HG03432 (cell line): ENCODE results near the gene PROSER1.
"Not testable (repeated sequence)": the region's sequence is repeated elsewhere in the genome, so short reads cannot be mapped to it uniquely, and the experiment has no call there.

ENCODE experiments used
- ATAC-seq: cut with Tn5 transposase; IDR thresholded peaks from one replicate; pipeline ENCODE4 v1.9.1; 2021; ENCODE audit warnings: mild to moderate bottlenecking, moderate library complexity; ENCODE audit not compliant: unreplicated experiment

The PROSER1 gene

GRCh38 chr13:39037880-39038568, at the start of gene PROSER1, which contains the start of gene NHLRC3:
Gene PROSER1 (minus strand): TSS chr13:39038089. CDS start chr13:39037242, 847 bp downstream.
Gene NHLRC3 (plus strand): TSS chr13:39038456. CDS start chr13:39038640, 184 bp downstream.
- peak; percentile 78 for ATAC-seq

GRCh38 chr13:39086251-39086945, 48.5 kb upstream of the PROSER1 start:
- not testable (repeated sequence) for ATAC-seq

DNA sequence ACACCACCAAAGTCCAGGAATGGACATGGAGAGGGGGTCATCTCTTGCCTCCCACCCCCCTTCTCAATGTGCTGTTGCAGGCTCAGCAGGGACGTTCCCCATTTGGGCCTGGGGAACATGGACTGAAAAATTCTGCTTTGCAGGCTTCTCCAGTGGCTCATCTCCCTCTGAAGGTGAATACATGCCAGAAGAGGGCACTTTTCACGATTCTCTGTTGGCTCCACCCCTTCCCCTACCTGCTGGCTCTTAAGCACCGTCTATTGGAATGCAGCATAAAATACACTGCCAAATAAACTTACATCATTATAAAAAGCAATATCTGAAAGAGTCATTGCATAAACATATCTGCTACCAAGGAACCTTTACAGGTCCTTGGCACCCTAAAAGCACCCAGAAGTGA, 36.1 kb upstream of the PROSER1 start:
- no peak for ATAC-seq

DNA sequence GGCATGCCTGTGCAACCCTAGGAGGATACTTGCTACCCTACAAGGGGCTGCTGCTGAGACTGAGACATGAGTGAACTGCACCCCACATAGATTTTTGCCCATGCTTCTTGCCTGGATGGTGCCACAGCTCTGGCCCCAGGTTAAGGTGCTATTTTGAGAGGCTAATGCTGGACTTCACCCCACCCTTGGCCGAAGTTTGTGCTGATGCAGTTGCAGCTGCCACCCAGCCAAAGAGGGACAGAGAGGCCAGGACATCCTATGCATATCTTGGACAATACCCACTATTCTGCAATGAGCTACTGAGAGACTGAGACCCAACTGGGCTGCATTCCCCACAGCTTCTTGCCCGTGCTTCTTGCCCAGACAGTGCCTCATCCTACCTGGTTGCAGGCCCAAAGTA, 35.0 kb upstream of the PROSER1 start:
- no peak for ATAC-seq

GRCh38 chr13:39062004-39062403, 24.1 kb upstream of the PROSER1 start:
- no peak for ATAC-seq

GRCh38 chr13:39058040-39058439, 20.2 kb upstream of the PROSER1 start:
- ATAC-seq, result no peak

- no peak for ATAC-seq
Observed at GRCh38 chr13:39056018-39056417, 18.1 kb upstream of the PROSER1 start.

DNA sequence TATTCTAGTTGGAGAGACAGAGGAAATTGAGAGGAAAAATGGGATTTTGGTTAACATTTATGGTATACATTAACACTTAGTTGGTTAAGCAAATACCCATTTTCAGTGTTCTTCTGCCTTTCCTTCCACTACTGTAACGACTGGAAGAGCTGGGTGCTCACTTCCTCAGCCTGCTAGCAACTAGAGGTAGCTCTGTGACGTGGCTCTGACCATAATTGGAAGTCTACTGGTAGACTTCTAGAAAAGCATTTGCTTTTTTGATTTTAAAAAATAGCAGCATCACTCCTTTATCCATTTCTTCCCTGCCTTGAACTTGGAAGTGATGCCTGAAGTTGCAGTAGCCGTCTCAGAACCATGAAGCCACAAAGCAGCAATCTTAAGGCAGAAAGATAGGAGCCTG, 16.2 kb upstream of the PROSER1 start:
- ATAC-seq, result no peak

GRCh38 chr13:39052944-39053343, 15.1 kb upstream of the PROSER1 start:
- ATAC-seq, result no peak

GRCh38 chr13:39051157-39051556, 13.3 kb upstream of the PROSER1 start:
- ATAC-seq, result no peak

DNA sequence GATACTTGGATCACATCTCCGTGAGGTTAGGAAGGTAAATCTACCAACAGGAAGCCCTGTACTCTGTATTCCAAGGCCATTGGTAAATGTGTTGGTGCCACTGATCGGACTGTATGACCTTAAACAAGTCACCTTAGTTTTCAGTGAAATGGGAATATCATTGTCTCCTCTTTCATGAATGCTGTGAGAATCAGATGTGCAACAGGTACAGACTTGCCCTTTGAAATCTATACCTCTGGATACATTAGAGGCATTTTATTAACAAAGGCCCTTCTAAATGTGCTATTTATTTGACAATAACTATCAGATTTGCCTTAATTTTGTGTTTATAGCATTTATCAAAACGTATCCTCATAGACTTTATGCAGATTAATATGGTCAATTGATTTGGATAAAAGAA, 11.4 kb upstream of the PROSER1 start:
- no peak for ATAC-seq

- no peak for ATAC-seq
Observed at GRCh38 chr13:39048806-39049205, 10.9 kb upstream of the PROSER1 start.

DNA sequence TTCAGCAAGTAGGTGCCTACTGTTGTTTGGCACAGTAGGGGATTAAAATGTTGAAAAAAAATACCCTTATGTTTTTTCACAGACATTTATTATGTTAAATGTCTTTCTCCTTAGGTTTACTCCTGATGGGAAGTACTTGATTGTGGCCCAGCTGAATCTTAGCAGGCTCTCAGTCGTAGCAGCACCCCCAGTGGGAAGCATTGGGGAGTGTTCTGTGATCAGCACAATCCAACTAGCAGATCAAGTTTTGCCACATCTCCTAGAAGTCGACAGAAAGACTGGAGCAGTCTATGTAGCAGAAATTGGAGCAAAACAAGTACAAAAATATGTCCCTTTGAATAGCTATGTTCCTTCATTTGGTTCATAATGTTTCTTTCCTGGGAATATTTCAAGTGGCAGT, 9.7 kb upstream of the PROSER1 start:
- ATAC-seq, result no peak

DNA sequence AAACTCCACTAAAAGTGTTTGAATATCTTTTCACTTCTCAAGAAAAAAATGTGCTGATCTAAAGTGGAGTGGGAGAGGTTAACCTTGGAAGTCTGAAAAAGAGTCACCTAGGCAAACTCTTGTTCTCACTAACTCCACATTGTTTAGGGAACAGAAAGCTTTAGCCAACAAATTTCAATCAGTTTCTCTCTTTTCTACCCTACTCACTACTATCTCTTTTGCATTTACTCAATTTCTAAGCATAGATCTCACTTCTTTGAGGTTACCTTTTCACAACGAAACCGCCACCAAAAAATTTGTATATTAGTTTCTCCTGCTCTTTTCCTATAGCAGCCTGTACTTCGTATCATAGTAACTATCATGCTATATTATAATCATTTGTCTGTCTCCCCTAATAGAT, 6.6 kb upstream of the PROSER1 start:
- peak; percentile 88 for ATAC-seq

DNA sequence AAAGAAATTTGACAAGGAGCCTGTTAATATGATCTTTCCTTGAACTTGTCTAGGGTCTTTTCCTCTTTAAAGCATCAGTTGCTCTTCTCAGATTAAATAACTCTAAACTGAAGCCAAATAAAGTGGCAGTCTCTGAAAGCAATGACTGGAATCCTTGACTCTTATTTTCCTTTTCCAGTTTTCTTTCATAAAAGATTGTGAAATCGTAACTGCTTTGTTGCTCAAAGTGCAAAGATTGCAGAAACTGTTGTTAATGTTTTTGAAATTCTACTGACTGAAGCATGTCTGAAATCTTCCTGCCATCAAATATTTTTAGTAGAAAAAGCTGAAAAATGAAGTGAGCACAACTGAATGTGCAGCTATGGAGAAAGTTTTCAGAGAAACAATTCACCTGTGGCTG, 2.3 kb upstream of the PROSER1 start:
- ATAC-seq, result no peak

DNA sequence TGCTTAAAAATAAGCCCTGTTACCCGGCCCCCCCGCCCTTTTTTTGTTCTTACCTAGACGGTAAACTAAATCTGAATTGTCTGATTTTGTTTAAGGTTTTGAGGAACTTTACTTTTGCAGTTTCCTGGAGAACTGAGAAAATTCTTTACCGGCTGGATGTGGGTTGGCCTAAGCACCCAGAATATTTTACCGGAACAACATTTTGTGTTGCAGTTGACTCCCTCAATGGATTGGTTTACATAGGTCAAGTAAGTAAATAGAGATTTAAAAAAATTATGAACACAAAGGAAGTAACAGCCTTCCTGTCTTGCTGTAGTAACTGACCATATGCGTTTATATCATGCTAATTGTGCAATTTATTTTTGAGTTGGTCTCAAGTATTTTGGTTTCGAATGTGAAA, 1.2 kb upstream of the PROSER1 start:
- ATAC-seq, result no peak

DNA sequence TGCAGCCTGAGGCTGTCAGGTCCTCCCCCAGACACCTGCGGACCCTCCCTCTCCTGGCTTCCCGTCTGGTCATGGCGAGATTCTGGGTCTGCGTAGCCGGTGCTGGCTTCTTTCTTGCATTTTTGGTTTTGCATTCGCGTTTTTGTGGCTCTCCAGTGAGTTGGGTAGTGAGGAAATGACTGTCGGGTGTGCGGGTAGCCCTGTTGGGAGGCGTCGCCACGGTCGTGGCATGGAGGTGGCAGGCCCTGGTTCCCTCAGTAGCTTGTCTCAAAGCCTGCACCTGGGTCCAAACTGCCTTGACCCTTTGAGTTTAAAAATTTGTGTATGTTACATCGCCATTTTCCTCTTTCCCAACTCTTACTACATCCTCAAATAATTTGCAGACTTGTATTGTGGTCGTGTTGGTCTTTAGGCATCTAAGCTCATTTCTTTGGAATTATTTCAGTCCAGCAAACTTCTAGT, 711 bp upstream of the PROSER1 start:
- ATAC-seq, result peak; percentile 41

- no peak for ATAC-seq
Observed at GRCh38 chr13:39037410-39037879, 444 bp downstream of the PROSER1 start.

- no peak for ATAC-seq
Observed at GRCh38 chr13:39036212-39036611, 1.7 kb downstream of the PROSER1 start.

GRCh38 chr13:39035799-39036198, 2.1 kb downstream of the PROSER1 start:
- ATAC-seq, result no peak

- ATAC-seq, result no peak
Observed at GRCh38 chr13:39035204-39035603, 2.7 kb downstream of the PROSER1 start.

DNA sequence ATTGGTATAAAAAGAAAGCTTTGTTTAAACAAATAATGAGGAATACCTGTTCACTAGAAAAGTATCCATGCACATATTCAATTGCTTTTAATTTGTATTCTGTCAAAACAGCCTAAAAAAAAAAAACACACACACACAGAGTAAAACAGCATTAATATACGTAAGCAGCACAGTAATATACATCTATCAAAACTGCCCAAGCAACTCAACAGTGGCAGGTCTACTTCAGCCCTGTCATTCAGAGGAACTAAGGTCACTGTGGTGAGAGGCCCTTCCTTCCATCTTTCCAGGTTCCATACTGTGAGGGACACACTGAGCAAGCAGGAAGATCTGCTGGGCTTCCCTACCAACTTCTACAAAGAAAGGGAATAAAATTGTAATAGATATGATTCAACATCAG, 3.8 kb downstream of the PROSER1 start:
- no peak for ATAC-seq
